GM18951 (cell line): Measurements from ENCODE around the gene RNF38.
"Not testable (repeated sequence)": the region's sequence is repeated elsewhere in the genome, so short reads cannot be mapped to it uniquely, and the experiment has no call there.

Experiments used
- POLR2A ChIP-seq: IDR thresholded peaks from 4 replicates; pipeline ENCODE4 v1.6.1; 2011; ENCODE audit warnings: mild to moderate bottlenecking; ENCODE audit not compliant: insufficient read length, insufficient read depth; ENCODE audit errors: extremely low read depth
- in situ Hi-C: fragments of 300-500 bp; cut with MboI; formaldehyde crosslinking; loops from one replicate; pipeline ENCODE4 v1.12.0; 2022; ENCODE audit warnings: low sequenced_read_pairs, mixed read lengths, inconsistent platforms; ENCODE audit not compliant: unreplicated experiment

Gene RNF38

GRCh38 chr9:36317766-36318165 is 82.3 kb downstream of the RNF38 start:
- in situ Hi-C loops, result no loop called here
- no peak for TF ChIP-seq POLR2A

- in situ Hi-C loops, result no loop called here
- TF ChIP-seq POLR2A, result no peak
These were observed 83.3 kb downstream of the RNF38 start for GRCh38 chr9:36316611-36317317.

GRCh38 chr9:36316049-36316448 is 84.0 kb downstream of the RNF38 start:
- in situ Hi-C loops, result no loop called here
- no peak for TF ChIP-seq POLR2A

- no peak for TF ChIP-seq POLR2A
These were observed 84.8 kb downstream of the RNF38 start for GRCh38 chr9:36315283-36315682.

GRCh38 chr9:36314740-36315139 is 85.3 kb downstream of the RNF38 start:
- TF ChIP-seq POLR2A, result no peak
- in situ Hi-C loops, result no loop called here

More at GRCh38 chr9:36315283-36315682, 84.8 kb downstream of the RNF38 start:
- in situ Hi-C loops, result no loop called here

- in situ Hi-C loops, result no loop called here
- TF ChIP-seq POLR2A, result no peak
These were observed 93.4 kb downstream of the RNF38 start for GRCh38 chr9:36306471-36307306.

GRCh38 chr9:36304366-36304765 is 95.7 kb downstream of the RNF38 start:
- in situ Hi-C loops, result not testable (repeated sequence)

GRCh38 chr9:36301227-36301626 is 98.8 kb downstream of the RNF38 start:
- in situ Hi-C loops, result no loop called here
- TF ChIP-seq POLR2A, result no peak

GRCh38 chr9:36298566-36298965 is 101.5 kb downstream of the RNF38 start:
- in situ Hi-C loops, result no loop called here
- no peak for TF ChIP-seq POLR2A

- no peak for TF ChIP-seq POLR2A
- in situ Hi-C loops, result no loop called here
These were observed 102.3 kb downstream of the RNF38 start for GRCh38 chr9:36297798-36298197.

- in situ Hi-C loops, result not testable (repeated sequence)
These were observed 105.1 kb downstream of the RNF38 start for GRCh38 chr9:36294996-36295395.

- TF ChIP-seq POLR2A, result no peak
- in situ Hi-C loops, result no loop called here
These were observed 106.2 kb downstream of the RNF38 start for GRCh38 chr9:36293918-36294317.

- in situ Hi-C loops, result no loop called here
- no peak for TF ChIP-seq POLR2A
These were observed 106.9 kb downstream of the RNF38 start for GRCh38 chr9:36293171-36293570.

GRCh38 chr9:36292641-36293040 is 107.4 kb downstream of the RNF38 start:
- in situ Hi-C loops, result no loop called here
- no peak for TF ChIP-seq POLR2A
